Measurements from ENCODE around the gene LSS. TPM values are rescaled to one million over a fixed set of nuclear protein-coding genes. Genes with fewer than 3 reads are reported as not detected.

LSS gene
- total and polyA plus RNA-seq, 2 of the 8 experiments (the other 6 are each of a cell fraction or from before 2014, with no cell fraction given) = 96.1 to 123 TPM

DNA sequence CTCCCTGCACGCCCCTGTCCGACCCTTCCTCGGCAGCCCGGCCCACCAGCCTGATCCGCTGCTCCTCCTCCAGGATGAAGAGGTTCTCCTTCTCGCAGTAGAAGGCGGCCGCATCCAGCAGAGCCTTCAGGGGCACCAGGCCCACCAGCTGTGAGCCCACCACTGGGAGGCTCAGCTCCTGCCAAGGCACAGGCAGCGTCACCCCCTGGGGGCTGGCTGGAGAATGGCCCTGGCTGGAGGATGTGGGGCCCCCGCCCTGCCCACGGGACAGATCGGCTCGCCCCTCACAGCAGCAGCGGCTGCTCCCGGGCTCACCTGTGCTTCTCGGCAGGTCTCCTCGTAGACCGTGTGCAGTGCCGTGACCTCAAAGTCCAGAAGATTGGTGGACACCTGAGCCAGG is 78.5 kb downstream of the LSS start:
- no peak overlapping the region for H2BK120ac ChIP-seq (replicated peaks; ENCODE audit: low read depth, low read length)
- no peaks in the 10 kb centered on the region for H4K20me1 ChIP-seq (replicated peaks in 1 of 2; ENCODE audit: control insufficient read depth in 1 of 2, insufficient read depth in 2 of 2, low read length in 2 of 2)
- no peak overlapping the region for H2AK5ac ChIP-seq (ENCODE audit: low read depth, low read length)
- H3K27me3 ChIP-seq (replicated peaks in 1 of 4; ENCODE audit: control insufficient read depth in 3 of 4, extremely low read depth in 1 of 4, insufficient read depth in 3 of 4, low read length in 3 of 4) = no peaks in the 10 kb centered on the region
- H3K18ac ChIP-seq (ENCODE audit: extremely low read depth, low read length) = no peak overlapping the region; the same call in 1 of the 2 replicates
- FAIRE-seq = no peak
- H3K27ac ChIP-seq (ENCODE audit: low read depth, low read length) = no peak overlapping the region
- DNase-seq (ENCODE audit: low read depth in 1 of 2, low spot score in 2 of 2) = no peak
- H3K4me3 ChIP-seq (ENCODE audit: extremely low read depth in 1 of 4, insufficient read depth in 2 of 4, low read depth in 3 of 4, low read length in 4 of 4) = no peak overlapping the region
- peaks cover 0 to 24% (median 15%) of the 10 kb centered on the region in 4 experiments; a peak in 5 of 7 replicates for H3K4me1 ChIP-seq (replicated peaks in 1 of 4; ENCODE audit: control insufficient read depth in 3 of 4, insufficient read depth in 4 of 4, low read length in 3 of 4)
- H3K23ac ChIP-seq (ENCODE audit: insufficient read length) = no peak overlapping the region
- H3K79me2 ChIP-seq (ENCODE audit: control insufficient read depth in 1 of 2, insufficient read depth in 2 of 2, low read length in 2 of 2) = no peaks in the 10 kb centered on the region
- peaks cover 0 to 4% of the 10 kb centered on the region in 2 experiments; a peak in 1 of 4 replicates for H3K9me3 ChIP-seq (ENCODE audit: insufficient read depth in 2 of 2, low read depth in 1 of 2, low read length in 1 of 2)
- H2BK20ac ChIP-seq (ENCODE audit: low read length) = no peak overlapping the region
- TF ChIP-seq SP2 (IDR thresholded peaks at IDR 0.05; ENCODE audit: low read length) = no peak
- 97% methylated on average over 11 of the region's 19 CpGs; no CpG with 5 or more reads in 1 of the 2 experiments for WGBS, 2 experiments (ENCODE audit: extremely low coverage in 1 of 2, insufficient coverage in 1 of 2, insufficient read length in 1 of 2, insufficient replicate concordance in 2 of 2, low coverage in 1 of 2, low lambda C conversion rate in 2 of 2, missing lambda C conversion rate in 1 of 2)
- H3K14ac ChIP-seq (ENCODE audit: insufficient read length) = no peak overlapping the region
- 0 out of 2 replicates have a peak overlapping the region, but pooled peaks have one; percentile 8 for H2BK15ac ChIP-seq (ENCODE audit: low read length)
- H4K5ac ChIP-seq (ENCODE audit: insufficient read length, low read depth, low read length) = no peak overlapping the region
- no peak overlapping the region for H3K4me2 ChIP-seq (ENCODE audit: insufficient read depth in 1 of 2, low read depth in 2 of 2, low read length in 2 of 2)
- CTCF ChIA-PET (ENCODE audit: partially characterized antibody) = interaction anchor here (0.8 to 1.9 kb wide), 4 partner anchors 11 to 180 kb away, joined by 3 to 7 read pairs (median 4); no protein-coding TSS in a partner anchor
- 0 out of 2 replicates have a peak overlapping the region, but pooled peaks have one; percentile 33 for H2BK12ac ChIP-seq (ENCODE audit: low read depth, low read length)
- 0 out of 2 replicates have a peak overlapping the region, but pooled peaks have one; percentile 9 for H2BK5ac ChIP-seq (ENCODE audit: low read depth, low read length)
- H3K9ac ChIP-seq (replicated peaks in 1 of 4; ENCODE audit: extremely low read depth in 1 of 4, low read depth in 3 of 4, low read length in 3 of 4) = no peak overlapping the region
- no peaks in the 10 kb centered on the region for H3K79me1 ChIP-seq (ENCODE audit: low read depth, low read length)
- peak overlapping the region; percentile 81 for H4K91ac ChIP-seq (replicated peaks; ENCODE audit: insufficient read length, low read length)
- H3K23me2 ChIP-seq (ENCODE audit: low read depth, low read length) = no peaks in the 10 kb centered on the region
- H4K8ac ChIP-seq (ENCODE audit: extremely low read depth, insufficient read depth, low read length) = peak overlapping the region; percentile 45
- no peaks in the 10 kb centered on the region; a peak in 1 of 8 replicates for H3K36me3 ChIP-seq (ENCODE audit: control insufficient read depth in 2 of 4, insufficient read depth in 4 of 4, low read length in 3 of 4)
- H3K56ac ChIP-seq (replicated peaks; ENCODE audit: insufficient read length, low read depth, low read length) = no peak overlapping the region
- no peak overlapping the region for H2AFZ ChIP-seq (ENCODE audit: low read length)
- no peak overlapping the region for H3K4ac ChIP-seq (replicated peaks; ENCODE audit: insufficient read length, low read depth, low read length)
- POLR2A ChIA-PET (ENCODE audit: partially characterized antibody) = interaction anchor here (3.5 kb wide), 1 partner anchor 8 kb away, joined by 12 read pairs; no protein-coding TSS in a partner anchor

Data from H1 (cell line).